HL-60/S4 treated with phorbol 12-myristate 13-acetate at 8.2 ng/mL for 4 days and 3 days (cell line): ENCODE results near the gene ZMYND8.

Experiments
- in situ Hi-C: fragments of 300-500 bp; cut with MboI; formaldehyde crosslinking; loops from 2 replicates; pipeline ENCODE4 v1.15.0; 2022; ENCODE audit warnings: low sequenced_read_pairs

The ZMYND8 gene

DNA sequence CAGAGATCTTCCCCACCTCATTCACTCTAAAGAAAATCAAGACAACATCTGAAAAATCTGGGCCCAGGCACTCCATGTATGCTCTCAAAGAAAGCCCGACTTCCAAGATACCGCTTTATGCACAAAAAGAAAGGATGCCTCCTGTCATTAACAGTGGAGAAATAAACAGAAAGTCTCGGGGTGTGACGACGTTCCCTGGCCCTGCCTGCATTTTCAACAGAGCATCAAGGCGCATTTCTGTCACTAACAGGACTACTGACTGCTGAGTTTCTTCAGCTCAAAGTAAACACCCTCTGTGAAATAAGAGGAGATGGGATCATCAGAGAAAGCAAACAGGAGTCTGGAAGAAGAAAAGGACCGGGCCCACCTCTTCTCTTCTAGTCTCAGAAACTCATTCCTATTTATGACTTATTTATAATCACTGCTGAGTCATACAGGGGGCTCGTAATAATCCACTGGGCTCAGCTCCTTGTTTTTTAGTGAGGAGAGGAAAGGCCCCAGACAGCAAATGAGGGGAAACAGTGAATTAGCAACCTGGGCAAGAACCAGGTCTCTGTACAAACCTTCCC is 99.7 kb downstream of the ZMYND8 start:
- in situ Hi-C loops: no loop called here

DNA sequence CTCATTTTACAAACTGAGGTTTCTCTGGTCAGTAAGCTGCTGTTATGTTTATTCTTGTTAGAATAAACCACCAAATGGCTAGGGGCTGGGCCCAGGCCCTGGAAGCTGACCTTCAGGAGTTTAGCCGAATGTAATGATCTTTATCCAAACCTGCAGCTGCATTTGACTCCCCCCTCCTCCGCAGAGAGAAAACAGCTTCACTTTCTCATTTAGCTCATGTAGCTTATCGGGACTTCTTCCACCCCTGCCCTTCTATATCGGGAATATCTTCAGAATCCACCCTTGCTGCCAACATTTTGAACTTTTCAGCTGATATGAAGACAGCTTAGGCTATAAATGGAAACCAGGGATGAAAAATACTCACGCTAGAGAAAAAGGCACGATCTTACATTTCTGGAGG is 102.6 kb downstream of the ZMYND8 start:
- in situ Hi-C loops: no loop called here

DNA sequence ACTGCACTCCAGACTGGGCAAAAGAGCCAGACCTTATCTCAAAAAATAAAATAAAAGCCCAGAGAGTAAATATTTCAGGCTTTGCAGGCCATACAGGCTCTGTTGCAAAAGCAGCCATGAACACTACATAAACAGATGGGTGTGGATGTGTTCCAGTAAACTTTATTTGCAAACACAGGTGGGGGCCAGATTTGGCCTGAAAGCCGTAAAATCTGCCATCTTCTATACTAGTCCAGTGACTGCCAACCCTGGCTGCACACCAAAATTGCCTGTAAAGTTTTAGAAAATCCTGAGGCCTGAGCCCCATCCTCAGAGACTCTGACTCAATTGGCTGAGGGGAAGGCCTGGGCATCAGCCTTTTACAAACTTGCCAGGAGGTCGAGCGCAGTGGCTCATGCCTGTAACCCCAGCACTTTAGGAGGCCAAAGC is 103.6 kb downstream of the ZMYND8 start:
- in situ Hi-C loops: no loop called here

DNA sequence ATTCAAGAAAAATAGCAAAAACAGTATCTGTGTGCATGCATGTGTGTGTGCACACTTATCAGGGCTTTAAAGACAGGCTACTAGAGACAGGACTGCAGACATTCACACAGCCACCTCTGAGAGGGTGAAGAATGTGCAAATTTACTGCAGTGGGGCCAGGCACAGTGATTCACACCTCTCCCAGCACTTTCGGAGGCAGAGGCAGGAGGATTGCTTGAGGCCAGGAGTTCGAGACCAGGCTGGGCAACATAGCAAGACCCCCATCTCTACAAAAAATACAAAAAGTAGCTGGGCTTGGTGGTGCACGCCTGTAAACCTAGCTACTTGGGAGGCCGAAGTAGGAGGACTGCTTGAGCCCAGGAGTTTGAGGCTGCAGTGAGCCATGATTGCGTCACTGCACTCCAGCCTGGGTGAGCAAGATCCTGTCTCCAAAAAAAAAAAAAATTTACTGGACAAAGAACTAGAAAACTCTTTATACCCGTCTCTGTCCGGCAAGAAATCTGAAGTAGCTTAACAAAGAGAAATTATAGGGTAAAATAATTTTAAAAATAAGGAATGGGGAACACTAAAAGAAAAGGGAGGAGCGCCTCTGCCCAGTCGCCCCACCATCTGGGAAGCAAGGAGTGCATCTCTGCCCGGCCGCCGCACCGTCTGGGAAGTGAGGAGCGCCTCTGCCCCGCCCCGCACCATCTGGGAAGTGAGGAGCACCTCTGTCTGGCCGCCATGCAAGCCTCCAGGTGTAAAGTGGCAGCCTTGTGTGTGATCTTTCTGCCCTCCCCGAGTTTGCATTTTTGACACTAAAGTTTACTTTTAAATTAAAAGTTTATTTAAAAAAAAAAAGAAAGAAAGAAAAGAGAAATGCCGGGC is 105.1 kb downstream of the ZMYND8 start:
- in situ Hi-C loops: no loop called here

DNA sequence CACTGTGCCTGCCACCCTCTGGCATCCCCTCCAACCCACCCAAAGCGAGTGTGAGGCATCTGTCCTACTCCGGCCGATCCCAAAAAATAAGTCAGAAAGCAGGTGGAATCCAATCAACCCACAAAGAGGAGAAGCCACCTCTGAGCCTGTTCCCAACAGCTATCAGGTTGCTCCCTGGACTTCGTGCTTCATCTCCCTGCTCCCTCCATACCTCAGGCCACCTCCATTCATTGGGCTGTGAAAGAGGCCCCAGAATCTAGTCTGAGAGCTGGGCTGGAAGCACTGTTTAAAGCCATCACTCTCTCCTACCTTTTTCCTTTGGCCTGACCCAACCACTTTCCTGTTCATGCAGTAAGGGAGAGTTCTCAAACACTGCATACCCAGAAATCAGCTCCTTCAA is 106.1 kb downstream of the ZMYND8 start:
- in situ Hi-C loops: no loop called here

DNA sequence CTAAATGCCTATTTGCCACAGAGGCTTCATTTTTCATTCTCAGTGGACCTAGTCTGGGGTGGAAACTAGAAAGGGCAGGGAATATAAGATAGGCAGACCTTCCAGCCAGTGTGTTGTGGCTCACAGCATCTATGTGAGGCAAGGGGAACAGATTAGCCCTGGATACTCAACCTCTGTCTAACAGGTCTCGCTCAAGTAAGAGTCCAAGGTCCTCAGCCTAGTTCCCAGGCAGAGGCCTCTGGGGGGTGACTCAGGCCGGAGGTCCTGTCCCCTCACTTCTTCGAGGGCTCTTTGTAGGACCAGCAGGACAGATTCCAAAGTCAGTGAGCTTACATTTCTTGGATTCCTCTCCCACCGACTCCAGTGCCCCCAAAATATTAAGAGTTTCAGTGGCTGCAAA is 106.6 kb downstream of the ZMYND8 start:
- in situ Hi-C loops: loop anchor here (25.0 kb wide), 1 partner anchor 387 kb away; no protein-coding TSS in a partner anchor

DNA sequence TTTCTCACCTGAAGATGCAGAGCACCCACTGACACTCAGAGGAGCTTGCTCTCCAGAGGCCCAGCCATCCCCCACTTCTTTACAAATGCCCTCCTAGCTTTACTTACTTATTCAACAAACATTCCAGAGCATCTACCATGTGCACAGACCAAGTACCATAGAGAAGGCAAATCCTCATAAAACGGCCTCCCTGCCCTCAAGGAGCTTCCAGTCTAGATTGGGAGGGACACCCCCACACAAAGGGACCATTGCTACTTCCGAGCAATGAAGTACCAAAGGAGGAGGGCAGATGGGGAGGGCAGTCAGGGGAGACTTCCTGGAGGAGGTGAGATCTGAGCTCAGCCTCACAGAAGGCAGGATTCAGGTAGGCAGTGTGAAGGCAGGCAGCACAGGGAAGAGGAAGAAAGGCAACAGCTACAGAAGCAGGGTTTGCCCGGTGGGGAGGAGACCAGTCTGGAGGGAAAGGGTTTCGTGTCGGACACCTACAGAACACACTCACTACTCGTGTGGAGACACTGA is 108.0 kb downstream of the ZMYND8 start:
- in situ Hi-C loops: loop anchor here (25.0 kb wide), 1 partner anchor 389 kb away; no protein-coding TSS in a partner anchor

DNA sequence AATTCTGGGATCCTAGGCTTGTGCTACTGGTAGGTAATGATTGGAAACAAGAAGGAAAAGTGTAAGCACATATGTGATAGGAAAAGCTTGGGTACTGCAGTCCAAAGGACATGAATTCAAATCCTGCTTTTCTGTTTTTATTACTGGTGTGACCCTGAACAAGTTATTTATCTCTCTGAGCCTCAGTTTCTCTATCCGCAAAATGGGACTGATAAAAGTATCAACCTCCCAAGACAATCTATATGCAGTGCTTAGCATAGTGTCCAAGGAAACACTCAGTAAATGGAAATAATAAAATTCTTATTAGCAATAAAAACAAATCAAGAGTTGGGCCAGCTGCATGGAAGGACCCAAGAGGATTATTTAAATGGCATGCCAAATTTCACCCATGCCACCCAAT is 108.5 kb downstream of the ZMYND8 start:
- in situ Hi-C loops: loop anchor here (25.0 kb wide), 1 partner anchor 389 kb away; no protein-coding TSS in a partner anchor

DNA sequence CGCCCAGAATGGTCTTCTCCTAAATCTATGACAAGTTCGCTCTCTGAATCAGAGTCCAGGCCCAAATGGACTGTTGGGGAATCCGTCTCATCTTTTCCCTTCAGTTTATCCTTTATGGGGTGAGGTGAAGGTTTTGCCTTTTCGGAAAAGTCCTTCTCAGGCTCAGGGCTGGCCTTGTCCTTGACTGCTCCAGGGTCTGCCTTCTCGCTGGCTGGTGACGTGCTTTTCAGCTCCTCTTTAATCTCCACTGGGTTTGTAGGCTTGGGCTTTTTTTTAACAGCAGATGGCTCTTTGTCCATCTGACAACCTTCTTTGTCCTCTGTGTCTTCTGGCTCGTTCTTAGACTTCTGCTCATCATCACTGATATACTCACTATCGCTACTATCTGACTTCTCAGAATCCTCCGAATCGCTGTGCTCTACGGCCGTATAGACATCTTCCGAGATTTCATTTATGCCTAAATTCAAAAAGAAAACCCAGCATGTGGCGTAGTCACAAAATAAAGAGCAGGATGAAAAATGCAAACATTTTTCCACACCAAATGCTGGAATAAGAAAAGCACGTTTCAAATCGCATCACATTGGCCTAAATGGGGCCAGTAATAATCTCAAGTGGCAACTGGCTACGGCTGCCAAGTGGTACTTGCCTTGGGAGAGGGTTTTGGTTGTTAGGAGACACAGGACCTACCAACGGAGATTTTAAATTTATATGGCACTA is 110.3 kb downstream of the ZMYND8 start:
- in situ Hi-C loops: loop anchor here (25.0 kb wide), 1 partner anchor 391 kb away; no protein-coding TSS in a partner anchor

DNA sequence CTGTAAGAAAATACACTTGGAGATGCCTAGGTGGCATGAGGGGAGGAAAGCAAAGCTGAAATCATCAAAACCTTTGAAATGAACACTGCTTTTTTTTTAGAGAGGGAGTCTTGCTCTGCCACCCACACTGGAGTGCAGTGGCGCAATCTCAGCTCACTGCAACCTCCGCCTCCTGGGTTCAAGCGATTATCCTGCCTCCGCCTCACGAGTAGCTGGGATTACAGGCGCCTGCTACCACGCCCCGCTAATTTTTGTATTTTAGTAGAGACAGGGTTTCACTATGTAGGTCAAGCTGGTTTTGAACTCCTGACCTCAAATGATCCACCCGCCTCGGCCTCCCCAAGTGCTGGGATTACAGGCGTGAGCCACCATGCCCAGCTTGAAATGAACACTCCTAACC is 111.3 kb downstream of the ZMYND8 start:
- in situ Hi-C loops: loop anchor here (25.0 kb wide), 1 partner anchor 392 kb away; no protein-coding TSS in a partner anchor

DNA sequence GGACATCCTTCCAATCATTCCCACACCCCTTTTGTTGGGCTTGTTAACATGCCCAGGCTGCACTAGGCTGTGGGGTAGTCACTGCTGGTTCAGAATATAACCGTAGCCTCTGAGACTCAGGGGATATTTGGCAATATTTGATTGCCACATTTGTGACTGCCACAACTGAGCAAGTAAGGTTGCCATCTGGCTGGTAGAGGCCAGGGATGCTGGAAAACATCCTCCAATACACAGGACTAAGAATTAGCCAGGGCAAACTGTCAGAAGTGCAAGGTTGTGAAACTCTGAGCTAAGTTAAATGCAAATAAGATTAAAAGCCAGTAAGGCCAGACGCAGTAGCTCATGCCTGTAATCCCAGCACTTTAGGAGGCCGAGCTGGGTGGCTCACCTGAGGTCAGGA is 112.0 kb downstream of the ZMYND8 start:
- in situ Hi-C loops: loop anchor here (25.0 kb wide), 1 partner anchor 393 kb away; no protein-coding TSS in a partner anchor

DNA sequence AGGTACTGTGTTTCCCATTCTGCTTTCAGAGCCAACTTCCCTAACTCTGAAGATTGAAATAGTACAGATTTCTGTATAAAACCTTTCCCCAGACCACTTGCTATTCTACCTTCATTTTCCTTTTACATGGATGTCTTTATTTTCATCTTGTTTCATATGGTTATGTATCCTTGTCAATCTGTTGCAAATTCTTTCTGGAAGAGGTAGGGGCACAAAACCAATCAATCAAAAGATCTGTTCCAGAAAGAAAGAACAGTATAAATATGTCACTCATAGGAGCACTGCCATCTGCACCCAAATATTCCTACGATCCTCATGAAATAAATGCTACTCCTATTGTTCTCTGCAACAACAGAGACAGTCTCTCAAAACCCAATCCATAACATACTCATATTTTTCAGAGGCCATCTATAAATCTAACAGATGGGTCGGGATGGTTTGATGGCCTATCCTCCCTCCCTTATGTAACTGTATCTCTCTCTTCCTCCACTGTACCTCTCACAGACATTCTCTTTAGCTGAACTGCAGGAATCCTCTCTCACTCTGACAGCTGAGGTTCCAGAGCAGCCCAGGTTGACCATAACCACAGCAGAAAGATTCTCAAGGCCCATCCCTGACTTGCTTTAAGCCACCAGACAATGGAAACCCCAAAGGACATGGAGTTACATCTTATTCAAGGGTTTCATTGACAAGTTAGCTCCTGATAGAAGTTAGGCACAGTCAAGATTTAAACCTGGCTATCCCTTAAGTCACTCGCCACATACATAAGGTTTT is 112.8 kb downstream of the ZMYND8 start:
- in situ Hi-C loops: loop anchor here (25.0 kb wide), 1 partner anchor 394 kb away; no protein-coding TSS in a partner anchor

DNA sequence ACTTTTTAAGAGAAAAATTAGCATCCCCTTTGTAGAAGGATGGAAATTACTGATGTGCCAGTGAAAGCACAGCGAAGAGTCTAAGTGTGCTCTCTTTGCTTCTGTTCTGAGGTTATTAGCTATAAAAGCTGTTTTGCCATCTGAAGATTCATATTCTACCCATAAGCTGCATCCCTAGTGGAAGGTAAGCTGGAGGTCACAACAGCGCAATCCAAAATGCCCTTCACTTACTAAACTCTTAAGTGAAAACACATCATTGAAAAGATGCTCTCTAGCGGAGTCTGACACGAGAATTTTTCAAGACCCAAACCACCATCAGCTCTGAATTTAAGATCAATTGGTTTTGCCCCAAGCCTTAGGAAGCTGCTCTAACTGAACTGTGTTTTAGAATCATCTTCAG is 113.5 kb downstream of the ZMYND8 start:
- in situ Hi-C loops: loop anchor here (25.0 kb wide), 1 partner anchor 394 kb away; no protein-coding TSS in a partner anchor

DNA sequence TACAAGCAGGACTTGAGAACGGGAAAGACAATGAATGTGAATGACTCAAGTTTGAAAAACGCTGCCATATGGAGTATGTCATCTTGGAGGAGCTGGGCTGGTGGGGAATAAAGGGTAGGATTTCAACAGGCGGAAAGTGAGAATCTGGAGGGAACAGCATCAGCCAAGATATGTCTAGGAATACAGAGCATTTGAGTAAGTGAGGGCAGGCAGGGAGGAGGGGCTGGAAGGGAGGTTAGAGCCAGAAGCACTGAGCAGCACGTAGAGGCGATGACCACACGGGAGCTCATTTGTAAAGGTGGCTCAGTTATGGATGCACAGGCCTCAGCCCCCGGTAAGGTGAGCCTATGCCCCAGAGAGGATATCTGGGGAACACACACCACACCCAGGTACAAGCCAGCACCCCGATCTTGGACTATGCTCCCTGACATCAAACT is 115.1 kb downstream of the ZMYND8 start:
- in situ Hi-C loops: loop anchor here (25.0 kb wide), 1 partner anchor 396 kb away; no protein-coding TSS in a partner anchor

DNA sequence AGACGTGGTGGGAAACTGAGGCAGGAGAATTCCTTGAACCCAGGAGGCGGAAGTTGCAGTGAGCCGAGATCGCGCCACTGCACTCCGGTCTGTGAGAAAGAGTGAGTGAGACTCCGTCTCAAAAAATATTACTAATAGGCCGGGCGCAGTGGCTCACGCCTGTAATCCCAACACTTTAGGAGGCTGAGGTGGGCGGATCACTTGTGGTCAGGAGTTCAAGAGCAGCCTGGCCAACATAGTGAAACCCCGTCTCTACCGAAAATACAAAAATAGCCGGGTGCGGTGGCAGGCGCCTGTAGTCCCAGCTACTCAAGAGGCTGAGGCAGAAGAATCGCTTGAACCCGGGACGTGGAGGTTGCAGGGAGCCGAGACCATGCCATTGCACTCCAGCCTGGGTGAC is 116.4 kb downstream of the ZMYND8 start:
- in situ Hi-C loops: loop anchor here (25.0 kb wide), 1 partner anchor 397 kb away; no protein-coding TSS in a partner anchor

DNA sequence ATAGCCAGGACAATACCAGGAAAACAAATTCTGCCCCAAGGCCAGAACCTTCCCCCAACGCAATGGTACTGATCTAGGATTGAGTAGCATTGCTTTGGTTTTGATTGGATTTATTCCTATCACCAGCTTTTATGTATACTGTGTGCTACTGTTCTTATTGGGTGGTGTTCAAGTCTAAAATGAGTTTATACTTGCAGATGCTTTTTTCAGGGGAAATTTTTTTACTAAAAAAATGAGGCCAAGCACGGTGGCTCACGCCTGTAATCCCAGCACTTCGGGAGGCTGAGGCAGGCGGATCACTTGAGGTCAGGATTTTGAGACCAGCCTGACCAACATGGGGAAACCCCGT is 116.8 kb downstream of the ZMYND8 start:
- in situ Hi-C loops: loop anchor here (25.0 kb wide), 1 partner anchor 398 kb away; no protein-coding TSS in a partner anchor

DNA sequence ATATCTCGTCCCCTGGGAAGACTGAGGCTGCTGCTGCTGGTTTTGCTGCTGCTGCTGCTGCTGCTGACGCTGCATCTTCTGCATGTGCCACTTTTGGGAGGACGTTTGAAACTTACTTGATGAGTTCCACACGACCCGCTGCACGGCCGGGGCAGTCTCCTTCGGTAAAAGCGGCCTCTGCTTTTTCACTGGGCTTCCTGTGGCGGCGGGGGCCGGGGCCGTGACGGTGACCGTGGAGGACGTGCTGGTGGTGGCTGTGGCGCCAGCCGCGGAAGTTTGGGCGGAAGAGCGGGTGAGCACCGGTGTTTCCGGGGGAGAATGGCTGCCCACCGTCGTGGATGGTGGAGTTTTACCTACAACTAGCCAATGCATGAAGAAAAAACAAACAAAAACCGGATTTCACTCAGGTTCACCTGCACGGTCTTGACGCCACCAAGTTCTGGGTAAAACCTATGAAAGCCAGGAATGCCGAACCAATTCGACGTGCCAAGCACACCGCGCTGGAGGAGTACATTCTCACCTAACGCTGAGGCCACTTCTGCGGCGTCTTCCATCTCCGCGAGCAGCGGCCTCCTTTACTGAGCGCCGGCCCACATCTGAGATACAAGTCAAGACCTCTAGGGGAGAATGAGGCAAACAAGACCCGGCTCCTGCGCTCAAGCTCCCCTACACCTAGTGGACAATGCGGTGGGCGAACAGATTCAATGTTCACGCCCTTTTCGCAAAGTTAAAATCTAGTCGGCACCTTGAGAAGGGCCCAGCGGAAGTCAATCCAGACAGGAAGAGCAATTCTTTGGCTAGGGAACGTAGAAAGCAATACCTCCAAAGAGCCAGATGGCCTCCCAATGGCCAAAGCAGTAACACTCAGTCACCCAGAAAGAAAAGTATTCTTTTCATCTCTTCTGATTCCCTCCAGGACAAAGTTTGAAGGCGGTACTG is 117.5 kb downstream of the ZMYND8 start:
- in situ Hi-C loops: loop anchor here (25.0 kb wide), 1 partner anchor 398 kb away; no protein-coding TSS in a partner anchor

DNA sequence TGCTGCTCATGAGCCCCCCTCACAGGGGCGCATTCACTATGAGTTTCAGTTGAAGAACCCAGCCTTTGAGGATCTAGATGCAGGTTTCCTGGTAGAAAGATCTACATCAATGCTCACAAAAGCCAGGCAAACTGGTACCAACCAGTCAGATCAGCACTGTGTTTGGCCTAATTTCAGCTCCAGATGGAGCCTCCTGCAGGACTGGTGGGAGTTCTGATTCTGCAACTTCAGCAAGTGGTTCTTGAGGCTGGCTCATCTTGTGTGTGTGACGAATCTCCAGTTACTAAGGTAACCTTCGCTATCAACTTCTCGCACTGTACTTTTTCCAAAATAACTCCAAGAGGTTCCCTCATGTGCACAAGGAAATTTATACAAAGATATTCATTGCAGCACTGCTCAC is 118.8 kb downstream of the ZMYND8 start:
- in situ Hi-C loops: loop anchor here (25.0 kb wide), 1 partner anchor 400 kb away; no protein-coding TSS in a partner anchor

DNA sequence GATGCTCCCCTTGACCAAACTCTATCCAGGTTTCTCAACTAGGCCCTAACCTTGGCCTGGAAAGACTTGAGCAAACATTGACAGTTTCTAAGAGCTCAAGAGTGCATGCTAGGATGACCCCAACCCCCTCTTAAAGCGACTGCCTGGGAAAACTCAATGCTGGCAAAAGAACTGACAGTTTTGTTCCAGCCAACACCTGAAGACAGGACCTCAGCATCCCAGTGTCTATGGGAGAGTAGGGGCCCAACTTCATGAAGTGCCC is 119.9 kb downstream of the ZMYND8 start:
- in situ Hi-C loops: loop anchor here (25.0 kb wide), 1 partner anchor 401 kb away; no protein-coding TSS in a partner anchor
